ENCODE measurements around the gene B3GNT7. TPM values are rescaled to one million over a fixed set of nuclear protein-coding genes. Genes with fewer than 3 reads are reported as not detected.

Gene B3GNT7
- total RNA-seq, 2 experiments from 2014 or later: 7.8 to 8.7 TPM

GRCh38 chr2:231386446-231386845, 9.1 kb upstream of the B3GNT7 start:
- Histone ChIP-seq H3K36me3 (ENCODE audit: insufficient read depth, low read length) (no peaks in the 10 kb centered on the region), H3K79me2 (ENCODE audit: insufficient read depth, low read depth, low read length) (no peaks in the 10 kb centered on the region), H3K9me3 (ENCODE audit: low read length) (peaks cover 8% of the 10 kb centered on the region; the same call in 1 of the 2 replicates), H3K4me2 (ENCODE audit: low read length) (no peak overlapping the region), H3K9me2 (ENCODE audit: insufficient read depth, low read length) (no peaks in the 10 kb centered on the region), H3K27ac (ENCODE audit: low read depth, low read length, poor library complexity, severe bottlenecking) (no peak overlapping the region), H3K4me1 (ENCODE audit: insufficient read depth, low read length, poor library complexity, severe bottlenecking) (peaks cover 2% of the 10 kb centered on the region), H4K20me1 (ENCODE audit: insufficient read depth, low read length) (no peaks in the 10 kb centered on the region), H3K4me3 (ENCODE audit: low read depth, low read length, poor library complexity, severe bottlenecking) (no peak overlapping the region), H2AFZ (ENCODE audit: low read length) (no peak overlapping the region)
- TF ChIP-seq EZH2phosphoT487 (IDR thresholded peaks at IDR 0.05; ENCODE audit: borderline replicate concordance, low read depth, low read length) (no peak), CTCF (conservative IDR thresholded peaks at IDR 0.05; ENCODE audit: low read length) (no peak)
- BruUV-seq (replicated peaks): no TSS peak
- DNase-seq (ENCODE audit: low spot score): no peak
- POLR2A ChIA-PET: no interaction called here
- CTCF ChIA-PET (ENCODE audit: unreplicated experiment): no interaction called here
- intact Hi-C loops (cut with micrococcal nuclease; ENCODE audit: unreplicated experiment): no loop called here

- Histone ChIP-seq H3K9me2 (ENCODE audit: insufficient read depth, low read length) (no peaks in the 10 kb centered on the region), H3K4me3 (ENCODE audit: low read depth, low read length, poor library complexity, severe bottlenecking) (no peak overlapping the region), H4K20me1 (ENCODE audit: insufficient read depth, low read length) (no peaks in the 10 kb centered on the region), H3K9me3 (ENCODE audit: low read length) (peaks cover 8% of the 10 kb centered on the region; the same call in 1 of the 2 replicates), H3K79me2 (ENCODE audit: insufficient read depth, low read depth, low read length) (no peaks in the 10 kb centered on the region), H3K36me3 (ENCODE audit: insufficient read depth, low read length) (no peaks in the 10 kb centered on the region), H3K4me2 (ENCODE audit: low read length) (no peak overlapping the region), H2AFZ (ENCODE audit: low read length) (no peak overlapping the region), H3K27ac (ENCODE audit: low read depth, low read length, poor library complexity, severe bottlenecking) (no peak overlapping the region), H3K4me1 (ENCODE audit: insufficient read depth, low read length, poor library complexity, severe bottlenecking) (peaks cover 19% of the 10 kb centered on the region)
- intact Hi-C loops (cut with micrococcal nuclease; ENCODE audit: unreplicated experiment): no loop called here
- TF ChIP-seq EZH2phosphoT487 (IDR thresholded peaks at IDR 0.05; ENCODE audit: borderline replicate concordance, low read depth, low read length) (no peak), CTCF (conservative IDR thresholded peaks at IDR 0.05; ENCODE audit: low read length) (no peak)
- DNase-seq (ENCODE audit: low spot score): no peak
- ChIA-PET POLR2A (interaction anchor here (0.6 kb wide), 1 partner anchor 374 kb away, joined by 6 read pairs; no protein-coding TSS in a partner anchor), CTCF (ENCODE audit: unreplicated experiment) (no interaction called here)
- no TSS peak for BruUV-seq (replicated peaks)
Measured at GRCh38 chr2:231387904-231388724, 7.4 kb upstream of the B3GNT7 start.

- Histone ChIP-seq H4K20me1 (ENCODE audit: insufficient read depth, low read length) (no peaks in the 10 kb centered on the region), H3K27ac (ENCODE audit: low read depth, low read length, poor library complexity, severe bottlenecking) (no peak overlapping the region), H3K9me3 (ENCODE audit: low read length) (peaks cover 8% of the 10 kb centered on the region; the same call in 1 of the 2 replicates), H3K79me2 (ENCODE audit: insufficient read depth, low read depth, low read length) (no peaks in the 10 kb centered on the region), H3K4me1 (ENCODE audit: insufficient read depth, low read length, poor library complexity, severe bottlenecking) (peaks cover 25% of the 10 kb centered on the region), H2AFZ (ENCODE audit: low read length) (no peak overlapping the region), H3K9me2 (ENCODE audit: insufficient read depth, low read length) (no peaks in the 10 kb centered on the region), H3K4me3 (ENCODE audit: low read depth, low read length, poor library complexity, severe bottlenecking) (no peak overlapping the region), H3K4me2 (ENCODE audit: low read length) (no peak overlapping the region), H3K36me3 (ENCODE audit: insufficient read depth, low read length) (no peaks in the 10 kb centered on the region)
- CTCF ChIA-PET (ENCODE audit: unreplicated experiment): no interaction called here
- DNase-seq (ENCODE audit: low spot score): no peak
- TF ChIP-seq CTCF (conservative IDR thresholded peaks at IDR 0.05; ENCODE audit: low read length) (no peak), EZH2phosphoT487 (IDR thresholded peaks at IDR 0.05; ENCODE audit: borderline replicate concordance, low read depth, low read length) (no peak)
- no TSS peak for BruUV-seq (replicated peaks)
- intact Hi-C loops (cut with micrococcal nuclease; ENCODE audit: unreplicated experiment): no loop called here
- POLR2A ChIA-PET: interaction anchor here (0.6 kb wide), 1 partner anchor 373 kb away, joined by 6 read pairs; no protein-coding TSS in a partner anchor
Measured at GRCh38 chr2:231388725-231389346, 6.7 kb upstream of the B3GNT7 start.
